NOMO-1 (cell line): ENCODE measurements around the gene THAP3.

ENCODE experiments used
- DNase-seq, 2 experiments: peaks; one replicate each; lab custom pipeline; 2025; ENCODE audit not compliant: unreplicated experiment in 2 of 2; lab: John Stamatoyannopoulos, UW

Gene THAP3

GRCh38 chr1:6666696-6667095 is 42.0 kb downstream of the THAP3 start:
- no peak for DNase-seq

GRCh38 chr1:6667139-6667538 is 42.5 kb downstream of the THAP3 start:
- DNase-seq = no peak

DNA sequence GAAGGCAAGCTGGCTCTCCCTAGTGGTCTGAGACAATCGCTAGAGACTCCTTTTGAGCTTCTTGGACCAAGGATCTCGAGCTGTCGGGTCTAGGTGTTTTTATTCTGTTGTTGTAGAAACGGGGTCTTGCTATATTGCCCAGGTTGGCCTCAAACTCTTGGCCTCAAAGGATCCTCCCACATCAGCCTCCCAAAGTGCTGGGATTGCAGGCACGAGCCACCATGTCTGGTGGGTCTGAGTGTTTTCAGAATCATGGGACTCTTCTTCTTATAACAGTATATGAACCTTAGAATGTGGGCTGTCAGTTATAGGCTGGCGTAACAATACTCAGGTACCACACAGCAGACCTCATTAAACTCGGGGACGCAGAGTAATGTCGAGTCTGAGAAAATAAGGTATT is 43.8 kb downstream of the THAP3 start:
- no peak for DNase-seq

- DNase-seq = no peak
Measured at GRCh38 chr1:6672558-6672957, 47.9 kb downstream of the THAP3 start.

DNA sequence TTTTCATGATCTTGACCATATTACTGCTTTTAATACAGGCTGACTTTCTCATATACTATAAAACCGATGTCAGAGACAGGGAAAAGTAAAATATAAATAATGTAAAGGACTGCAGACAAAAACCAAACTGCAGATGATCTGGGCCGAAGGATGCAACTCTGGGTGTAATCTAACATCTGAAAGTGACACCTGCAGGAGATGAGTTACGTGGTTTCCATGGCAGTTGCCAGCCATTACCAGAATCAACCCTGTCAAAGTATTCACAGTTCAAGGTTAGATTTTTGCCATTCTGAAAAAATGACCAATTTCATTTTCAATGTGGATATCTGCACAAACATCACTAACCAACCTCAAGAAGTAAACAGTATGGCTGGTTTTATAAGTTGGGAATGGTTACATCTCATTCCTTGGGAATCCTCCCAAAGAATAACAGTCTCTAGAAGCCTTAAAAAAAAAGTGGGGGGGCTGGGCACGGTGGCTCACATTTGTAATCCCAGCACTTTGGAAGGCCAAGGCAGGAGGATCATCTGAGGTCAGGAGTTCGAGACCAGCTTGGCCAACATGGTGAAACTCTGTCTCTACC is 49.2 kb downstream of the THAP3 start:
- DNase-seq = no peak

DNA sequence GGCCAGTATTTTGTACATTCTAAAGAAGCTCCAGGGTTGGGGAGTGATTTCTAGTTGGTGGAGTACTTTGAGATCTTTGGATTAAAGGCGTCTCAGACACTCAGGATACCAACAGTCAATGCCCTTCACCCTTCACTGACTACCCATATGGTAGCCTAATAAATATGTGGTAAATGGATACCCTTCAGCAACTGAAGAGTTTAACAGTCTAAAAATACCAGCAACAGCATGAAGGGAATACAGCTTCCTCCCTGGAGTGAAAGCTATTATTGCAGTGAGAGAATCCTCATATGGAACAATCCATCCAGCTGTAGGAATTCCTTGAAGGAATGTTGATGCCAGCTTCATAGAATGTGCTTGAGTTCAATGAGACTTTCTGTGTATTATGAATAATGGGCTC is 50.1 kb downstream of the THAP3 start:
- DNase-seq = no peak

GRCh38 chr1:6675941-6676340 is 51.3 kb downstream of the THAP3 start:
- no peak for DNase-seq
